HG03354 (cell line): ENCODE data around the gene MB.

Experiments used
- ATAC-seq: cut with Tn5 transposase; IDR thresholded peaks from one replicate; pipeline ENCODE4 v1.9.1; 2021; ENCODE audit warnings: mild to moderate bottlenecking; ENCODE audit not compliant: unreplicated experiment, poor library complexity, severe bottlenecking

MB gene

DNA sequence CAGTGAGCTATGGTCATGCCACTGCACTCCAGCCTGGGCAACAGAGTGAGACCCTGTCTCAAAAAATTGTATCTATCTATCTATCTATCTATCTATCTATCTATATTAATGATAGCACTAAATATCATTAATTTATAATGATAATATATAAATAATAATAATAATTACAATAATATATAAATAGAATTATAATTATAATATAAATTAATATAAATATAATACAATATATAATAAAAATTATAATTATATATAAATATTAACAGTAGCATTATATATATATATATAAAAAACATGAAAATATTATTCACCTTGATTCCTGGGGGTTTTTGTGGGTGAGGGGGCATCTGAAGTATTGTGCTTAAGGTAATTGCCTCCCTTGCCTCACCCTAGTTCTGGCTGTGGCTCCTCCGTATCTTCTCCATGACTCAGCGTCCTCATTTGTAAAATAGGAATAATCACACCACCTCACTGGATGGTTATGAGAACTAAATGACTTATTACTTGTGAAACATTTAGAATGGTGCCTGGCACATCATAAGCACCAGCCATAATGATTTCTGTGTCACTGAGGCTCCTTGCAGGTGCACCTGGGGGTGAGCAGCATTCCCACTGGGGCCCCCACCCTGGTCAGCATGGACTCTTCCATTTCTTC lies 57.6 kb downstream of the MB start:
- no peak for ATAC-seq

DNA sequence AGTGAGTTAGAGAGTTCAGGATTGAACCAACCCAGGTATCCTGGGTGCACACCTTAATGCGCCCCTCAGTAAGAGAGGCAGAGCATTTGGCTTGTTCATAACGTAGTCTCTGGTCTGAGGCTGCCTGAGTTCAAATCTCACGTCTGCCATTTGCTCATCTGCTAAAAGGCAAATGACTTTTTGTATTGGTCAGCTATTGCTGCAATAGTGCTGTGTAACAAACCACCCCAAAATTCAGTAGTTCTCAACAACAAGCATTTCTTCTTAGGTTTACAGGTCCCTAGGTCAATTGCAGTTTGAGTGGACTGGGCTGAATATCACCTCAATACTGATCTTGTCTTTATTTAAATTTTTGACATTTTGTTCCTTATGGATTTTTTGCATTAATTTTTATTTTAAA lies 58.4 kb downstream of the MB start:
- no peak for ATAC-seq

DNA sequence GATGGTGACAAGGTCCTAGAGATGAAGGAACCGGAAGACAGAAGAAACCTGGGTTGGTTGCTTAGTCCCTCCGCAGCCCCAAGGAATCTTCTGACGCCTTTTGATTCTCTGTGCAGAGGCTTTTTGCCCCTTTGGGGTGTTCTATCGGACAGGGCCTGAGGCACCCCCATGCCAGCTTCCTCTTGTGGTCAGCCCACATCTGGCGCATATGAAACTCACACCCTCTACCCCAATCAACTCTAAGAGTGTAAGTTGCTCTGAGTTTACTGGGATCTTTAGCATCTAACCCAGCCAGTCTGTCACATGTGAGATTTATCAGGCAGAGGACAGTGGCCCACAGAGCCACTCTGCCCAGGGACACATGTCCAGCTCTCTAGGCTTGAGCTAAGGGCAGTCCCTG lies 59.1 kb downstream of the MB start:
- no peak for ATAC-seq
